GM18502 (cell line): Measurements from ENCODE around the gene EPC2.
"Not testable (repeated sequence)": the region's sequence is repeated elsewhere in the genome, so short reads cannot be mapped to it uniquely, and the experiment has no call there.

Experiments used
- ATAC-seq: cut with Tn5 transposase; IDR thresholded peaks from one replicate; pipeline ENCODE4 v1.9.1; 2021; ENCODE audit warnings: mild to moderate bottlenecking; ENCODE audit not compliant: unreplicated experiment, poor library complexity

EPC2 gene

DNA sequence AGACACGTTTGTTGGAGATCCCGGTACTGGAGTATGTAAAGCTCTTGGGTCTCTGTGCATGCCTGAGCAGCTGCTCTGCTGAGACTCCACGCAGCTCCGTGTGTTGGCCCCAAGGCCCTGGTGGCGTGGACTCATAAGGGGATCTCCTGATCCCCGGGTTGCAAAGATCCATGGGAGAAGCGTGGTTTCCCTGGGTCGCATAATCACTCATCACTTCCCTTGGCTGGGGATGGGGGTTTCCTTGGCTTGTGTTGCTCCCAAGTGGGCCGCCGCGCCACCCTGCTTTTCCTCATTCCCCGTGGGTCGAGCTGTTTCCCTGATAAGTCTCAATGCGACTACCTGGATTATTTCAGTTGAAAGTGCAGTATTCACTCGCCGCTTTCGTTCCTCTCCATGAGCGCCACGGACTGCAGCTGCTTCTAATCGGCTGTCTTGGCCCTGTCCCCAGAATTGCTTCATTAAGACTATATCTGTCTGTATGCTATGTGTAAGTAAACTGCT is 76.0 kb downstream of the EPC2 start:
- no peak for ATAC-seq

DNA sequence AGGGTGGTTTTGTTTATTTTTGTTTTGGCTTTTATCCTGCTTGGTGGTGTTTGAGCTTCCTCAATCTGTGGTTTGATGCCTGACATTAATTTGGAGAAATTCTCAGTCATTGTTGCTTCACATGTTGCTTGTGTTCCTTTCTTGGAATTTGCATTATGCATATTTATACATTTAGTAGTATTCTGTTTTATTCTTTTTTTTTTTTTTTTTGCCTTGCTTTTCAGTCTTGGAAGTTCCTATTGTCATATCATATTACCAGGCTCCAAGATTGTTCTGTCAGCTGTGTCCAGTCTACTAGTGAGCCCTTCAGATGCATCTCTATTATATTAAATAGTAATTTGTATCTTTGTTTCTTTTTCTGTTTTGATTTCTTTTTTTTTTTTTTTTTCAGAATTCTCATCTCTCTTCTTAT is 77.0 kb downstream of the EPC2 start:
- ATAC-seq, result no peak

GRCh38 chr2:148721991-148722777 is 77.6 kb downstream of the EPC2 start:
- ATAC-seq, result no peak

DNA sequence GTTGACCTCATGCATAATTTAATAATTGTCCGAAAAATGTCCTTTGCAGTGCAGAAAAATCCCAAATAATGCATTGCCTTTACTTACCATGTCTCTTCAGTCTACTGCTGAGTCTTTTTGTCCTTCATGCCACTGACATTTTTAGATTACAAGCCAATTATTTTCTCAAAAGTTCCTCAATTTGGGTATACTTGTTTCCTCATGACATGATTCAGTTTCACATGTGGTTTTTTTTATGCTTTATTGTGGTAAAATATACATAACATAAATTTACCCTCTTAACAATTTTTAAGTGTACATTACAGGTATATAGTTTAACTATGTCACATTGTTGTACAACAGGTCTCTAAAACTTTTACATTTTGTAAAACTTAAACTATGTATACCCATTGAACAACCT is 81.0 kb downstream of the EPC2 start:
- ATAC-seq, result peak; percentile 22

DNA sequence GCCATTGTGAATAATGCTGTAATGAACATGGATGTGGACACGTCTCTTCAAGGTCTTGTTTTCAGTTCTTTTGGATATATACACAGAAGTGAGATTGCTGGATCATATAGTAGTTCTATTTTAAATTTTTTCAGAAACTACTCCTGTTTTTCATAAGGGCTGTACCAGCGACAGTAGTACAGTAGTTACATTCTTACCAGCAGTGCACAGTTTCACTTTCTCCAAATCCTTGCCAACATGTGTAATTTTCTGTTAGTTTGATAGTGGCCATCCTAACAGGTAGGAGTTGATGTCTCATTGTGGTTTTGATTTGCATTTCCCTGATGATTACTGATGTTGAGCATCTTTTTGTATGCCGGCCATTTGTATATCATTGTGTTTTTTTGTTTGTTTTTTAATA is 81.7 kb downstream of the EPC2 start:
- peak; percentile 82 for ATAC-seq

- ATAC-seq, result no peak
These were observed 85.5 kb downstream of the EPC2 start for GRCh38 chr2:148730085-148730484.

DNA sequence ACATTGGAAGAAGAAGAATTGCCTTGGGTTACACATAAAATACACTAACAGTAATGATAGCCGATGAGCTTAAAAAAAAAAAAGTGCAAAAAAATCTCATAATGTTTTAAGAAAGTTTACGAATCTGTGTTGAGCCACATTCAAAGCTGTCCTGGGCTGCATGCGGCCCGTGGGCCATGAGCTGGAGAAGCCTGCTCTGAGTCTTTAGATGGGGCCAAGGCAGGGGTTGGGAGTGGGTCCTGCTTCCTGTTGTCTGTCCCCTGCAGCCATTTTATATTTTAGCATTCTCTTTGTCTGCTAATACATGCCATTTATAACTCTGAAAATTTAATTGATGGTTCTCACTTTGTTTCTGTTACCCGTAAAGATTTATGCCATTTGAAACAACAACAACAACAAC is 93.2 kb downstream of the EPC2 start:
- no peak for ATAC-seq

DNA sequence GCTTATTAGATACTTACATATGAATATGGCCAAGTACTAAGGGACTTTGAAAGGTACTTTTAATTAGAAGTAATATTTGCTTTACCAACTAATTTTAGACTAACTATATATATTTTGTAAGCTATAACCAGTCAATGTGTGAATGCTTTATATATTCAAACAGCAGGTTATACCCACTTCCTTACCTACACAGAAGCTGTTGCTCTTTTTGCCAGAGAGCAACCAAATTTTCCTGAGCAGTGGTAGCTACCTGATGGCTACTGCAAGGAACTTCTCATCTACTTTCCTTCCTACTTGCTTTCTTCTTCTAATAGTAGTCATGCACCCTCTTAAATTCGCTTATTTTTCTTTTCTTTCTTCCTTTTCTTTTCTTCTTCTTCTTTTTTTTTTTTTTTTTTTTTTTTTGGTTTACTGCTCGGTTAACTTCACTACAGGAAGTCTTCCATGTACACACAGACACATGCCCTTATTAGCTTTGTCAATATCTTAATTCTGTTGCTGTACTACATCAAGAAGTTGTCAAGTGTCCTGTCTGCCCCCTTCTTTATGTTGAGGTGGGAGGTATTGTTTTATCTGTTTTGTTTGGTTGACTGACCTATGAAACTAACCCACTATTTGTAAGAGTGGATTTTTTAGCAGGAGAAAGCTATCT is 95.0 kb downstream of the EPC2 start:
- no peak for ATAC-seq

DNA sequence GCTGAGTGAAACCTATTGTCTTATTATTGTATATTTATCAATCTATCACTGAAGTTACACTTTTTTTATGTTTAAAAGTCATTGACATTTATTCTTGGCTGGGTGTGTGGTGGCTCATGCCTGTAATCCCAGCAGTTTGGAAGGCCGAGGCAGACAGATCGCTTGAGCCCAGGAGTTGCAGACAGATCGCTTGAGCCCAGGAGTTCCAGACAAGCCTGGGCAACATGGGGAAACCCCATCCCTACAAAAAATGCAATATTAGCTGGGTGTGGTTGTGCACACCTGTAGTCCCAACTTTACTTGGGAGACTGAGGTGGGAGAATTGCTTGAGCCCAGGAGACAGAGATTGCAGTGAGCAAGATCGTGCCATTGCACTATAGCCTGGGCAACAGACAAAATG is 97.8 kb downstream of the EPC2 start:
- ATAC-seq, result no peak

DNA sequence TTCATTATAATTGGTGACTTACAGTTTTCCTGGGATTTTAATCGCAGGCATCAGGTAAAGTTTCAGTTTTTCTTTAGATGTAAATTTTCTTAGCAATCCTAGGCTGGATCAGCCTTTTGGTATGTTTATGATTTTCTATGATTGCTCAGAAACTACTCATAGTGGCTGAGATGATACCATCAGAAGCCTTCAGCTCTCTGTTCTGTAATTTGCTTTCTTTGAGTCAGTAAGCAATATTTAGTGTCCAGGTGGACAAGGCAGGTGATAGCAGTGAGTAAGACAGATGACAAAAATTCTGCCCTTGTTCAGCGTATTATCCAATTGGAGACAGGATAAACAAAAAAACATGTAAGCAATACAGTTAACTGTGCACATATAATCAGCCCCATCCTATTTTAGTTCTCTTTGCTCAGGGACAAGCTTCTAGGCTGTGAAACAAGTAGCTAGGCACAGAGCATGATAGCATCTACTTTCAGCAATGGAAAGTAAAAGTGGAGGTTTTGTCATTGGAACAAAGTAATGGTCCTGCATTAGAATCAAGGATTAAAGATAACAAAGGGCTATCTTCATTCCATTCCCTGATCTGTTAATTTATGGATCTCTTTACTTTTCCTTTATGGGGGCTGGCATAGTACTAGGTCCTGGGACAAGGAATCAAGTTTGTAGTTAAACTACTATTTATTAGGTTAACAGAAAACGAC is 100.8 kb downstream of the EPC2 start:
- no peak for ATAC-seq

DNA sequence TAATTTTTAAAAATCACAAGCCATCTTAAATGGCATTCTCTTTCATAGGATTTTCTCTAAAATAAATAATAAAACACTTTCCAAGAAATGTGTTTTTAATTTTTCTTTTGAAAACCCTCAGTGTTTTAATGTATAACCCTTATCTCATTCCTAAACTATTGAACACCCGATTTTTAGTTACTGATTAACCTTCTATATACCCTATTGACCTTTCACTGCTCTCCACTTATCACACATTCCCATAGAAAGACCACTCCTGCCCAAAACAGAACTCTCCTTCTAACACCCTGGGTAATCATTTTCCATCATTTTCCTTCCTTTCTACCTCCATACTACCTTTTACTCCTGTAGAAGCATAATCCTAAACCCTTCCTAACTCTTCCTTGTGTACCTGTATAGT is 102.4 kb downstream of the EPC2 start:
- no peak for ATAC-seq

GRCh38 chr2:148751907-148752306 is 107.4 kb downstream of the EPC2 start:
- ATAC-seq, result no peak

- ATAC-seq, result no peak
These were observed 108.4 kb downstream of the EPC2 start for GRCh38 chr2:148752977-148753376.

- ATAC-seq, result no peak
These were observed 110.3 kb downstream of the EPC2 start for GRCh38 chr2:148754864-148755263.

GRCh38 chr2:148756292-148756975 is 111.9 kb downstream of the EPC2 start:
- no peak for ATAC-seq

DNA sequence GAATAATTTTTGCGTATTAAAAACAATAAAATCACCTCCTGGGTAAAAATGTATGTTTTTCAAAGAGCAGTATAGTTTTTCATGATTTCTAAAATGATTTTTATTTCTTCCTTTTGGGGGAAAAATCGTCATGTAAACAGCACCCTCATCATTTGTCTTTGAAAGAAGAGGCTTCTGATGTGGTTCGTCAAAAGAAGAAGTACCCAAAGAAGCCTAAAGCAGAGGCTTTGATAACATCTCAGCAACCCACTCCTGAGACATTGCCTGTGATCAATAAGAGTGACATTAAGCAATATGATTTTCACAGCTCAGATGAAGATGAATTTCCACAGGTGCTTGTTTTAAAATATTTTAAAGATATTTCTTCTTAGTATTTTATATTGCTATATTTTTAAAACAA is 120.3 kb downstream of the EPC2 start:
- no peak for ATAC-seq

GRCh38 chr2:148770047-148770446 is 125.5 kb downstream of the EPC2 start:
- no peak for ATAC-seq

GRCh38 chr2:148781544-148781943 is 137.0 kb downstream of the EPC2 start:
- ATAC-seq, result no peak

GRCh38 chr2:148789059-148789458 is 144.5 kb downstream of the EPC2 start:
- no peak for ATAC-seq

DNA sequence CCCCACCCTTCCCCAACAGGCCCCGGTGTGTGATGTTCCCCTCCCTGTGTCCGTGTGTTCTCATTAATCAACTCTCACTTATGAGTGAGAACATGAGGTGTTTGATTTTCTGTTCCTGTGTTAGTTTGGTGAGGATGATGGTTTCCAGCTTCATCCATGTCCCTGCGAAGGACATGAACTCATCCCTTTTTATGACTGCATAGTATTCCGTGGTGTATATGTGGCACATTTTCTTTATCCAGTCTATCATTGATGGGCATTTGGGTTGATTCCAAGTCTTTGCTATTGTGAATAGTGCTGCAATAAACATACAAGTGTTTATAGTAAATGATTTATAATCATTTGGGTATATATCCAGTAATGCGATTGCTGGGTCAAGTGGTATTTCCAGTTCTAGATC is 145.6 kb downstream of the EPC2 start:
- ATAC-seq, result not testable (repeated sequence)

GRCh38 chr2:148794558-148794957 is 150.0 kb downstream of the EPC2 start:
- ATAC-seq, result no peak
